ENCODE data around the gene RAD23B.

RAD23B gene

GRCh38 chr9:107263289-107263688 is 19.8 kb upstream of the RAD23B start:
- no peak for TF ChIP-seq CTCF (IDR thresholded peaks at IDR 0.05; ENCODE audit: low read depth, low read length, missing control alignments)
- Histone ChIP-seq H3K4me3 (ENCODE audit: low read depth, low read length) (no peak overlapping the region), H3K36me3 (replicated peaks) (no peaks in the 10 kb centered on the region), H3K27me3 (replicated peaks) (no peaks in the 10 kb centered on the region), H3K27ac (no peak overlapping the region)
- in situ Hi-C loops (cut with HindIII; ENCODE audit: low pct_ligation_motif_present, low sequenced_read_pairs) = no loop called here
- no peak for DNase-seq

GRCh38 chr9:107266624-107267368 is 16.3 kb upstream of the RAD23B start:
- in situ Hi-C loops (cut with HindIII; ENCODE audit: low pct_ligation_motif_present, low sequenced_read_pairs) = no loop called here
- H3K4me3 ChIP-seq (ENCODE audit: low read depth, low read length) = no peak overlapping the region
- H3K36me3 ChIP-seq (replicated peaks) = no peaks in the 10 kb centered on the region
- no peak overlapping the region for H3K27ac ChIP-seq
- no peak for TF ChIP-seq CTCF (IDR thresholded peaks at IDR 0.05; ENCODE audit: low read depth, low read length, missing control alignments)
- DNase-seq = no peak
- no peaks in the 10 kb centered on the region for H3K27me3 ChIP-seq (replicated peaks)

GRCh38 chr9:107268560-107268959 is 14.5 kb upstream of the RAD23B start:
- Histone ChIP-seq H3K36me3 (replicated peaks) (no peaks in the 10 kb centered on the region), H3K27ac (no peak overlapping the region), H3K27me3 (replicated peaks) (no peaks in the 10 kb centered on the region), H3K4me3 (ENCODE audit: low read depth, low read length) (no peak overlapping the region)
- no peak for DNase-seq
- TF ChIP-seq CTCF (IDR thresholded peaks at IDR 0.05; ENCODE audit: low read depth, low read length, missing control alignments) = no peak
- in situ Hi-C loops (cut with HindIII; ENCODE audit: low pct_ligation_motif_present, low sequenced_read_pairs) = no loop called here

- DNase-seq = no peak
- no peaks in the 10 kb centered on the region for H3K27me3 ChIP-seq (replicated peaks)
- no peak overlapping the region for H3K27ac ChIP-seq
- in situ Hi-C loops (cut with HindIII; ENCODE audit: low pct_ligation_motif_present, low sequenced_read_pairs) = no loop called here
- TF ChIP-seq CTCF (IDR thresholded peaks at IDR 0.05; ENCODE audit: low read depth, low read length, missing control alignments) = no peak
- H3K4me3 ChIP-seq (ENCODE audit: low read depth, low read length) = no peak overlapping the region
- H3K36me3 ChIP-seq (replicated peaks) = no peaks in the 10 kb centered on the region
Measured at GRCh38 chr9:107269254-107269653, 13.8 kb upstream of the RAD23B start.

- in situ Hi-C loops (cut with HindIII; ENCODE audit: low pct_ligation_motif_present, low sequenced_read_pairs) = no loop called here
- Histone ChIP-seq H3K27ac (no peak overlapping the region), H3K36me3 (replicated peaks) (no peaks in the 10 kb centered on the region), H3K27me3 (replicated peaks) (no peaks in the 10 kb centered on the region), H3K4me3 (ENCODE audit: low read depth, low read length) (no peak overlapping the region)
- TF ChIP-seq CTCF (IDR thresholded peaks at IDR 0.05; ENCODE audit: low read depth, low read length, missing control alignments) = no peak
- no peak for DNase-seq
Measured at GRCh38 chr9:107269681-107270080, 13.4 kb upstream of the RAD23B start.

- Histone ChIP-seq H3K4me3 (ENCODE audit: low read depth, low read length) (no peak overlapping the region), H3K27me3 (replicated peaks) (no peaks in the 10 kb centered on the region), H3K36me3 (replicated peaks) (no peaks in the 10 kb centered on the region), H3K27ac (no peak overlapping the region)
- in situ Hi-C loops (cut with HindIII; ENCODE audit: low pct_ligation_motif_present, low sequenced_read_pairs) = no loop called here
- no peak for TF ChIP-seq CTCF (IDR thresholded peaks at IDR 0.05; ENCODE audit: low read depth, low read length, missing control alignments)
- DNase-seq = no peak
Measured at GRCh38 chr9:107270082-107270481, 13.0 kb upstream of the RAD23B start.
